ENCODE data around the gene UTS2.

UTS2 gene

GRCh38 chr1:7862211-7863060 lies 9.6 kb upstream of the UTS2 start:
- no peak for DNase-seq

- no peak for DNase-seq
Measured at GRCh38 chr1:7861452-7861851, 8.6 kb upstream of the UTS2 start.

DNA sequence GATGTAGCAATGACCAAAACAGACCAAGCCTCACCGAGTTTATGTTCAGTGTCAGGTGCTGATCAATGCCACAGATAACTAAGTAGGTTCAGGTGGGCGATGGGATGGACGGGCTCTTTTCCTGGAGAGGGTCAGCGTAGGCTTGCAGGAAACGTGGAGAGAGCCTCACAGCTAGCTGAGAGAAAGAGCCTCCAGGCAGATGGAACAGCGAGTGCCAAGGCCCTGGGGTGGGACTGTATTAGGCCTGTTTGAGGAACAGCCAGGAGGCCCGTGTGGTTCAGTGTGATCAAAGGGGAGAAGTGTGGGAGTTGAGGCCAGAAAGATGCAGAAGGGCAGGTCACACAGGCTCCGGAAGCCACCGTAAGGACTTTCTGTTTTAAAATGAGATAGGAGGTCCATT lies 7.3 kb upstream of the UTS2 start:
- DNase-seq, result no peak

DNA sequence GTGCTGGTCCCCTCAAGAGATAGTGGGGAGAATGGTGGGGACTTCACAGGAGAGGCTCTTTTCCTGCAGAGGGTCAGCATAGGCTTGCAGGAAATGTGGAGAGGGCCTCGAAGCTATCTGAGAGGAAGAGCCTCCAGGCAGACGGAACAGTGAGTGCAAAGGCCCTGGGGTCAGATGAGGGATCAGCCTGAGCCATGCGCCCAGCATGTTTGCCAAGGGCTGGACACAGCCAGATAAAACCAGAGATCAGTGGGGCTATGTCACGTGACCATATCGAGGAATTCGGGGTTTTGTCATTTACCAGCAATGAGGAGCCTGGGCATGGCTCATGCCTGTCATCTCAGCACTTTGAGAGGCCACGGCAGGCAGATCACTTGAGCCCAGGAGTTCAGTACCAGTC lies 6.5 kb upstream of the UTS2 start:
- no peak for DNase-seq

DNA sequence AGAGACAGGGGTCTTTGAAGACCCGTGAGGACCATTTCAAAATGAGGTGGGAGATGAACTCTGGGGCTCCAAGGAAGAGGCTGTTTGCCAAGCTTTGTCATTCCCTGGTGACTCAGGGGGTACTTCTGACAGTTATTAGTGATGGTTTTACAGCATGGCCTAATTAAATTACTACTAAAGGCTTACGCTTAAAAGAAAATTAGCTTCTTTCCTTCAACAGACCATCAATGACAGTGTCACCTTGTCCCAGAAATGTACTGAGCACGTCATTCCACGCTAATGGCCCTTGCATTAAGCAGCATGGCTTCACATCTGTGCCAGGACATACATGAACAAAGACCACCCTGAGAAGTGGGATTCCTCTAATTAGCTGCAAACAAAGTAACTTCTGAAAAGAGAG lies 5.1 kb upstream of the UTS2 start:
- DNase-seq, result no peak

DNA sequence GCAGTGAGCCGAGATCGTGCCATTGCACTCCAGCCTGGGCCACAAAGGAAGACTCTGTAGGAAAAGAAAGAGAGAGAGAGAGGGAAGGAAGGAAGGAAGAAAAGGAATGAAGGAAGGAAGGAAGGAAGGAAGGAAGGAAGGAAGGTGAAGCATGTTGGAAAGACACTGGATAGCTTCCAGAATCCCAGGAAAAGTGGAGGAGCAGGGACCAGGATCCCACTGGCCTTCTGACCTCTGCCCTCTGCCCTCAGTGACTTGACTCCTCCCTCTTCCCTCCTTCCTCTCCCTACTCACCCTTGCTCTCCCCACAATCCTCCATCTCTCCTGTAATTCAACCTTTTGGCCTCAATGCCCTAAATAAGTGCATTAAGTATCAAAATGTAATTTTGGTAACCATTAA lies 4.1 kb upstream of the UTS2 start:
- DNase-seq, result no peak

- DNase-seq, result peak; percentile 7
Measured at GRCh38 chr1:7856345-7856744, 3.5 kb upstream of the UTS2 start.

GRCh38 chr1:7853684-7854026 lies 790 bp upstream of the UTS2 start:
- no peak for DNase-seq

DNA sequence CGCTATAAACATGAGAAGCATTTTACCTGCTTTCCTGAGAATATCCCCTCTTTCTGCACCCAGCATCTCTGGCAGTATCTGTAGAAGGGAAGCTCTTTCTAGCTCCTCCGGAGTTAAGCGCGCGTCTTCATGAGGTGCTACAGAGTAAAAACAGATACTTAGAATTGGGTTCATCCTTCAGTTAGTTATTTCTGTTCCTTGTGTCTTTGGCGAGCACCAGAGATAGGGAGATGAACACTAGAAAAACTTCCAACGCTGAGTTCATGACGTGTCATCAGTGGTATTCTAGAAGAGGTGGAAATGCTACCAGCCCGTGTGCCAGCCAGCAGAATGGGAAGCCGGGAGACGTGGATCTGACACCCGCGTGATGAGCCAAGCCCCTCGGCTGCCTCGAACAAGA lies 2.1 kb downstream of the UTS2 start:
- no peak for DNase-seq

DNA sequence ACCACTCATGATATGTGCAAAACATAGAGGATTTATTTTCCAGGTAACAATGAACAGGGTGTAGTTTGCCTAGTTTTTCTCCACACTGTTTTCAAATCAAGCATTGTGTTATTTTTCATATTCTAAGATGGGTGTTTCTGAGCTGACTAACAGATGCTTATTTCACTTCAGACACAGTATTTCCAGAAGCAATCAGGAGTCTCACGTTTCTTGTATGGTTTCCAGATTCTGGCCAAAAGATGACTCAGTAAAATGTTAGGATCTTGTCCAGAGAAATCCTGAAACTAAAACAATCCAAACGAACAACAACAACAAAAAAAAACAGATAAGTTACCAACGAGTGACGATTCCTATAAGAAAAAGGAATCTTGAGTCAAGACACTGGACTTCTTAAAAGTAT lies 5.3 kb downstream of the UTS2 start:
- peak; percentile 52 for DNase-seq

GRCh38 chr1:7846656-7847055 lies 6.2 kb downstream of the UTS2 start:
- no peak for DNase-seq

GRCh38 chr1:7845761-7846160 lies 7.1 kb downstream of the UTS2 start:
- DNase-seq, result peak; percentile 11

DNA sequence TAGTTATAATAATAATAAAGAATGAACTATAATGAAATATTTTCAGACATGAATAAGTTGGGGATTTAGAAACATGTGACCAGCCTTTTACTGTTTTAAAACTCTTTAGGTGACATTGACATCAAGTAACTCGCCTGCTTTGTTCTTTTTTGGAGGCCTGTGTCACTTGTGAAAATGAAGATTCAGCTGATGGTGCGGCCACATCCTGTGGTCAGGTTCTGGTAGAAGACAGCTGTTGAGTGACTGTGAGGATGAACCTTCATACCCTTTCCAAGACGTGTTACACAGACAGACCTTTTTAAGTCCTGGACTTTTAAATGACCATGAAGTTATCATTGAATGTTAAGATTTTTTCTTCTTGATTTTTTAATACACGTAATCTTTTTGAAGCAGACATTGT lies 10.3 kb downstream of the UTS2 start:
- no peak for DNase-seq

GRCh38 chr1:7839526-7839925 lies 13.3 kb downstream of the UTS2 start:
- no peak for DNase-seq

DNA sequence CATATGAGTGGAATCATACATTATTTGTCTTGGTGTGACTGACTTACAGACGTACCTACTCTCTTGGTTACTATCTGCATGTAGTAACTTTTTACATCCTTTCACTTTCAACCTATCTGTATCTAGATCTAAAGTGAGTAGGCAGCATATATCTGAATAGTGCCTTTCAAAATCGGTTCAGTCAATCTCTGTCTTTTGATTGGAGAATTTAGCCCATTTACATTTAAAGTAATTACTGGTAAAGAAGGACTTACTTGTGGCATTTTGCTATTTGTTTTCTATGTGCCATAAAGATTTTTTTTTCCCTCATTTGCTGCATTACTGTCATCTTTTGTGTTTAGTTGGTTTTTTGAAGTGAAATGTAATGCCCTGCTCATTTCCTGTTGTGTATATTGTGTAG lies 14.2 kb downstream of the UTS2 start:
- no peak for DNase-seq

DNA sequence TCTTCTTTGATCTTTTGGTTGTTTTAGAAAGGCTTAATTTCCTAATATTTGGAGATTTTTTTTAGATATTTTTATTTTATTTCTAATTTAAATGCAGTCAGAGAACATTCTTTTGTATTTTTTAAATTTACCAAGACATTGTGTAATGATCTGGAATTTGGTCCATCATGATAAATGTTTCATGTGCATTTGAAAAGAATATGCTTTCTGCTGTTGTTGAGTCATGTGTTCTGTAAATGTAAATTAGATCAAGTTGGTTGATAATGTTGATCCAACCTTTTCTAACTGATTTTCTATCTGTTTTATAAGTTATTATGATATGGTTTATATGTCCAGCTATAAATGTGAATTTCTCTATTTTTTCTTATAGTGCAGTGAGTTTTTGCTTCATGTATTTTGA lies 19.8 kb downstream of the UTS2 start:
- no peak for DNase-seq

DNA sequence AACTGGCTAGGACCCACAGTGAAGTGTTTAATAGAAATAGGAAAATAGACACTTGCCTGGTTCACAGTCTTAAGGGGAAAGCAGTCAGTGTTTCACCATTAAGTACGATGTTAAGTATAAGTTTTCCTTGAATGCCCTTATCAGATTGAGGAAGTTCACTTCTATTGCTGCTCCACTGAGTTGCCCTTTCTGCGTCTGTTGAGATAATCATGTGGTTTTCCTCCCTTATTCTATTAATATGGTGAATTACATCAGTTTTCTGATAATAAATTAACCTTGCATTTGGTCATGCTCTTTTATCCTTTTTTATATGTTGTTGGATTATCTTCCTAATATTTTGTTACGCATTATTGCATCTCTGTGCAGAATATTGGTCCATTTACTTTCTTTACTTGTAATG lies 21.4 kb downstream of the UTS2 start:
- no peak for DNase-seq

DNA sequence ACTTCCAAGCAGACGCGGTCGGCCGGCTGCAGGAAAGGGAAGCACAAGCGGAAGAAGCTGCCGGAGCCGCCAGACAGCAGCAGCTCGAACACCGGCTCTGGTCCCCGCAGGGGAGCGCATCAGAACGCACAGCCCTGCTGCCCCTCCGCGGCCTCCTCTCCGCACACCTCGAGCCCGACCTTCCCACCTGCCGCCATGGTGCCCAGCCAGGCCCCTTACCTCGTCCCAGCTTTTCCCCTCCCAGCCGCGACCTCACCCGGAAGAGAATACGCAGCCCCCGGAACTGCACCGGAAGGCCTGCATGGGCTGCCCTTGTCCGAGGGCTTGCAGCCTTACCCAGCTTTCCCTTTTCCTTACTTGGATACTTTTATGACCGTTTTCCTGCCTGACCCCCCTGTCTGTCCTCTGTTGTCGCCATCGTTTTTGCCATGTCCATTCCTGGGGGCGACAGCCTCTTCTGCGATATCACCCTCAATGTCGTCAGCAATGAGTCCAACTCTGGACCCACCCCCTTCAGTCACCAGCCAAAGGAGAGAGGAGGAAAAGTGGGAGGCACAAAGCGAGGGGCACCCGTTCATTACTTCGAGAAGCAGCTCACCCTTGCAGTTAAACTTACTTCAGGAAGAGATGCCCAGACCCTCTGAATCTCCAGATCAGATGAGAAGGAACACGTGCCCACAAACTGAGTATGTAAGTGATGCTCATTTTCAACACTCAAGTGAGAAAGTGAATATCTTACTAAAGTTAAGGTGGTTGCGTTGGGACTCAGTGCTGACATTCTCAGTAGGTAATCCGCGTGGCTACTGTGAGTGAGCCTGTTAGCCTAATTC lies 25.5 kb downstream of the UTS2 start:
- DNase-seq, result no peak

GRCh38 chr1:7826363-7826762 lies 26.5 kb downstream of the UTS2 start:
- no peak for DNase-seq

DNA sequence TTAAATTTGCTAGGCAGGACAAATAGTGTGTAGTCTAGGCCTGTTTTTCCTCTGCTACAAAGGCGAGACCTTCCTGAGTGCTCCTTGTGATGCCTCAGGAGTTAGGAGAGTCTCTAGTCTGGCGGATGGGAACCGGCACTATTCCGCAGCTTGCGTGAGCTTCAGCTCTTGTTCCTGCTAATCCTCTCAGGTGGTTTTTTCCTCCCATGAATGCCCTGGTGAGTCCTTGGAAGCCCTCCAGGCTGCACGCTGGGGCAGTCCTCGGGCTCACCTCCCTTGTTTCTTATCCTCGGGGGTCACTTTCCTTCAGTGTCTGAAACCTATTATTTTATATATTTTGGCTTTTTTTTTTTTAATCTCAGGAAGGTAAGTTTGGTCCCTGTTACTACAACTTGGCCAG lies 28.2 kb downstream of the UTS2 start:
- no peak for DNase-seq

DNA sequence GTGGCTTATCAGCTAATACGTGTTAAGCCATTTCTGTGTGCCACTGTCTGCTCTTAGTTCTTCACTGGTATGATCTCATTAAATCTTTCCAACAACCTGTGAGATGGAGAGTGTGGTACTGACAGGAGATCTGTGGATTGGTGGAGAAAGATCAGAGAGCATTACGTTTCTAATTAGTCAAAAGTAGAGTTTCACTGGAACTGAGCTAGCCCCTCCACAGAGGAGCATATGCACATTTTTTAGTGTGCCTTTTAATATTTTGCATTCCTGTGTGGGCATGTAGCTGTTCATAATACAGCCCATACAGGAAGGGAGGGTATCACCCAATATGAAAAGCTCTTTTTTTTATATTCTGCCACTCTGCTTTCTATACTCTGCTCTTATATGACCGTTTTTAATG lies 31.6 kb downstream of the UTS2 start:
- DNase-seq, result no peak

- DNase-seq, result no peak
Measured at GRCh38 chr1:7813677-7814373, 39.0 kb downstream of the UTS2 start.

GRCh38 chr1:7811476-7811875 lies 41.4 kb downstream of the UTS2 start:
- DNase-seq, result no peak

- peak; percentile 90 for DNase-seq
Measured at GRCh38 chr1:7810395-7810794, 42.5 kb downstream of the UTS2 start.

Data from fibroblast of skin of right biceps (primary cell).